GM21619 (cell line): ENCODE data around the gene AK1.

Source experiments
- ATAC-seq: cut with Tn5 transposase; IDR thresholded peaks from one replicate; pipeline ENCODE4 v1.9.1; 2021; ENCODE audit not compliant: unreplicated experiment

The AK1 gene

GRCh38 chr9:127825319-127826051 is 52.0 kb downstream of the AK1 start:
- no peak for ATAC-seq

- ATAC-seq: no peak
Measured at GRCh38 chr9:127822108-127822507, 55.4 kb downstream of the AK1 start.

GRCh38 chr9:127818574-127818973 is 58.9 kb downstream of the AK1 start:
- no peak for ATAC-seq

- ATAC-seq: no peak
Measured at GRCh38 chr9:127817881-127818434, 59.5 kb downstream of the AK1 start.

GRCh38 chr9:127816728-127817127 is 60.7 kb downstream of the AK1 start:
- no peak for ATAC-seq
